Measurements from ENCODE around the gene ARID5A.
A peak's percentile ranks its signal among the peaks of the same experiment; 100 is the strongest.

The ARID5A gene

DNA sequence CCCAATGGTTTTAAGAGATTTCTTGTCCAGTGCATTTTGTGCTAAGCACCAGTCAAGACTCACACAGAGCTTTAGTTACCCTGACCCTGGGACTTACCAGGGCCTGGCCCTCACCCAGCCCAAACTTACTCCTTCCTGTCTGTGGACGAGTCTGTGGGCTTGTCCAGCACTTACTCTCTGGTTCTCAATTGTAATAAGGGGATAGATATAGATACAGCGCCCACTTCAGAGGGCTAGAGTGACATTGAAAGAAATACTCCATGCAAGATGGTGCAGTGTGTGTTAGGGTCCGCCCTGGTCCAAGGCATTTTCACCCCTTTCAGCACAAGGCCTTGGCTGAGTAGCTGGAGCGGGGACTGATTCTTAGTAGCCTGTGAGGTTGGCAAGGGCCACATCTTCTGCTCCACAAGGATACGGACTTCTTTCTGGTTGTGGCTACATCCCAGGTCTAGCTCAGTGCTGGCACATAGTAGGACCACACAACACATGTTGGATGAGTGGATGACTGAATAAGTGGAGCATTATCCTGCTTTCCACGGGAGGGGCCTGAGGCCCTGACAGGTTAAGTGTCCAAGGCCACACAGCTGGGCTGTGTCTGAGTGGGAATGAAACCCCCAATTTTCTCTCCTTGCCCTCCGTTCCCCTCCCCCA lies 3.8 kb upstream of the ARID5A start:
- no peak for DNase-seq (ENCODE audit: extremely low spot score)

GRCh38 chr2:96533292-96534073 lies 3.1 kb upstream of the ARID5A start:
- ChIA-PET POLR2A (interaction anchor here (0.6 to 1.5 kb wide), 6 partner anchors 14 to 324 kb away, joined by 3 read pairs; partner anchors contain the start of gene ANKRD39), CTCF (interaction anchor here (1.0 to 2.0 kb wide), 4 partner anchors 21 to 229 kb away, joined by 3 to 10 read pairs (median 4); no protein-coding TSS in a partner anchor)
- no peak for DNase-seq (ENCODE audit: extremely low spot score)
- TF ChIP-seq CTBP1 (IDR thresholded peaks at IDR 0.05; ENCODE audit: borderline replicate concordance) (no peak), SP1 (IDR thresholded peaks at IDR 0.05) (no peak), FOXK2 (IDR thresholded peaks at IDR 0.05) (no peak), BHLHE40 (IDR thresholded peaks at IDR 0.05; ENCODE audit: borderline replicate concordance) (no peak), NFRKB (IDR thresholded peaks at IDR 0.05) (no peak), HDGF (IDR thresholded peaks at IDR 0.05; ENCODE audit: borderline replicate concordance) (no peak), ZNF384 (IDR thresholded peaks at IDR 0.05) (no peak), FOXA1 (IDR thresholded peaks at IDR 0.05) (no peak)

More for the DNA sequence above, 3.8 kb upstream of the ARID5A start:
- ChIA-PET POLR2A (interaction anchor here (0.6 to 1.6 kb wide), 9 partner anchors 9 to 325 kb away, joined by 3 to 9 read pairs (median 3); partner anchors contain the start of gene ANKRD39), CTCF (interaction anchor here (1.0 to 2.0 kb wide), 6 partner anchors 22 to 230 kb away, joined by 3 to 10 read pairs (median 4); no protein-coding TSS in a partner anchor)
- TF ChIP-seq HDGF (IDR thresholded peaks at IDR 0.05; ENCODE audit: borderline replicate concordance) = no peak
- TF ChIP-seq FOXA1 (IDR thresholded peaks at IDR 0.05) = no peak
- TF ChIP-seq FOXM1 (IDR thresholded peaks at IDR 0.05; ENCODE audit: borderline replicate concordance) = no peak
- no peak for TF ChIP-seq PKNOX1 (IDR thresholded peaks at IDR 0.05)
- TF ChIP-seq ARNT (IDR thresholded peaks at IDR 0.05) = no peak
- no peak for TF ChIP-seq ELF4 (IDR thresholded peaks at IDR 0.05)
- TF ChIP-seq SUZ12 (IDR thresholded peaks at IDR 0.05) = no peak
- no peak for TF ChIP-seq BHLHE40 (IDR thresholded peaks at IDR 0.05; ENCODE audit: borderline replicate concordance)
- TF ChIP-seq SP1 (IDR thresholded peaks at IDR 0.05) = no peak
- no peak for TF ChIP-seq NFRKB (IDR thresholded peaks at IDR 0.05)
- no peak for TF ChIP-seq L3MBTL2 (conservative IDR thresholded peaks at IDR 0.05)
- TF ChIP-seq ZNF384 (IDR thresholded peaks at IDR 0.05) = no peak
- TF ChIP-seq LEF1 (IDR thresholded peaks at IDR 0.05; ENCODE audit: borderline replicate concordance) = no peak

GRCh38 chr2:96534141-96534540 lies 2.4 kb upstream of the ARID5A start:
- TF ChIP-seq FOXA1 (IDR thresholded peaks at IDR 0.05) (no peak), FOXK2 (IDR thresholded peaks at IDR 0.05) (no peak), HDGF (IDR thresholded peaks at IDR 0.05; ENCODE audit: borderline replicate concordance) (no peak), SP1 (IDR thresholded peaks at IDR 0.05) (no peak), ZNF384 (IDR thresholded peaks at IDR 0.05) (no peak)
- ChIA-PET CTCF (interaction anchor here (1.5 to 2.0 kb wide), 2 partner anchors 20 to 23 kb away, joined by 3 to 10 read pairs; no protein-coding TSS in a partner anchor), POLR2A (interaction anchor here (1.2 to 1.5 kb wide), 2 partner anchors 213 to 228 kb away, joined by 3 read pairs; no protein-coding TSS in a partner anchor)
- DNase-seq (ENCODE audit: extremely low spot score) = no peak

GRCh38 chr2:96534701-96535181 lies 1.8 kb upstream of the ARID5A start:
- TF ChIP-seq PKNOX1 (IDR thresholded peaks at IDR 0.05) = peak; percentile 33
- no peak for TF ChIP-seq LEF1 (IDR thresholded peaks at IDR 0.05; ENCODE audit: borderline replicate concordance)
- ChIA-PET POLR2A (interaction anchor here (1.2 to 1.5 kb wide), 2 partner anchors 103 to 229 kb away, joined by 3 read pairs; partner anchors contain the start of gene KANSL3), CTCF (interaction anchor here (1.5 to 2.0 kb wide), 2 partner anchors 20 to 23 kb away, joined by 3 to 10 read pairs; no protein-coding TSS in a partner anchor)
- DNase-seq (ENCODE audit: extremely low spot score) = no peak

GRCh38 chr2:96535331-96535730 lies 1.2 kb upstream of the ARID5A start:
- TF ChIP-seq BHLHE40 (IDR thresholded peaks at IDR 0.05; ENCODE audit: borderline replicate concordance) (no peak), ZNF384 (IDR thresholded peaks at IDR 0.05) (no peak), ELF4 (IDR thresholded peaks at IDR 0.05) (no peak), SUZ12 (IDR thresholded peaks at IDR 0.05) (no peak), L3MBTL2 (conservative IDR thresholded peaks at IDR 0.05) (no peak), LEF1 (IDR thresholded peaks at IDR 0.05; ENCODE audit: borderline replicate concordance) (no peak), FOXM1 (IDR thresholded peaks at IDR 0.05; ENCODE audit: borderline replicate concordance) (no peak), ARNT (IDR thresholded peaks at IDR 0.05) (no peak), FOXK2 (IDR thresholded peaks at IDR 0.05) (no peak), TARDBP (IDR thresholded peaks at IDR 0.05) (no peak), PKNOX1 (IDR thresholded peaks at IDR 0.05) (no peak), NFRKB (IDR thresholded peaks at IDR 0.05) (no peak)
- CTCF ChIA-PET = interaction anchor here (1.3 kb wide), 1 partner anchor 19 kb away, joined by 6 read pairs; no protein-coding TSS in a partner anchor
- DNase-seq (ENCODE audit: extremely low spot score) = no peak
- POLR2A ChIA-PET = interaction anchor here (0.7 to 1.5 kb wide), 3 partner anchors 103 to 281 kb away, joined by 3 read pairs; partner anchors contain the start of genes CNNM3 and KANSL3

Data from HEK293T (cell line).